Testis (tissue), 2 donors: ENCODE measurements around the gene ARHGAP22.

Source experiments
- POLR2A ChIP-seq: fragments of 450-650 bp; IDR thresholded peaks from one replicate; pipeline ENCODE4 v1.6.1; 2017; ENCODE audit warnings: antibody characterized with exemption, mild to moderate bottlenecking, moderate library complexity
- TF ChIP-seq, protein P1 (sequence below), 3 experiments: fragments of 450-650 bp in 2 of 3; fragments of 200-600 bp in 1 of 3; sonication (generic) in 1 of 3; IDR thresholded peaks; one replicate each; pipeline ENCODE4 v1.5.1; 2016 to 2019; ENCODE audit warnings: antibody characterized with exemption in 3 of 3, mild to moderate bottlenecking in 2 of 3, moderate library complexity in 1 of 3

DNA sequence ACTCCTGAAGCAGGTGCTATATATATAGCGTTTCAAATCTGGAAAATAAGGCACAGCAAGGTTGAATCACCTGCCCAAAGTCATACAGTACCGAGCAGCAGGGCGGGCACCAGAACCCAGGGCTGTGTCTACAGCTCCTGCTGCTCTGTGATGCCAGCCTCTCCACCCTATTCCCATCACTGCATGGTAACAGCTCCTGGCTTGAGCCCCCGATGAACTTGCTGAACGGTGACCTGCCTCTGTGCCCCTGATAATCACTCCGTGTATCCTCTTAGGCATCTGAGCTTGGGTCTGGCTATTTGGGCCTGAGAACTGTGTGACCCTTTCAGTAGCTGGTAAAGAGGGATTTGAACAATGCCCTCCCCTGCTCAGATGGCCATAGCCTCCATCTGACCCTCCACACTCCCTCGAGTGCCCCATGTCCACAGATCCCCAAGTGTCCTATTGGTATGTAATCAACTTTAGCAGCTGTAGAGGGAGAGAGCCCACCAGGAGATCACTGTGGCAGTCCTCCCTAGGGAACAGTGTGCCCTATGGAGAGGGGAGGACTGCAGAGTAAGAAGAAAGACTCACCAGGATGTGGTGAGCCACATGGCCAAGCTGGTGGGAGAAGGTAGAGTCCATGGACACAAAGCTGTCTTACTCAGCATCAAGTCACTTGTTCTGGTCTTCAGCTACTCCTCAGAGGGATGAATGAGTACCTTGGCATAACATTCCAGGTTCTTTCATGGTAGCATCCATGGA, 1.1 kb upstream of the ARHGAP22 start:
- TF ChIP-seq, protein P1, sequence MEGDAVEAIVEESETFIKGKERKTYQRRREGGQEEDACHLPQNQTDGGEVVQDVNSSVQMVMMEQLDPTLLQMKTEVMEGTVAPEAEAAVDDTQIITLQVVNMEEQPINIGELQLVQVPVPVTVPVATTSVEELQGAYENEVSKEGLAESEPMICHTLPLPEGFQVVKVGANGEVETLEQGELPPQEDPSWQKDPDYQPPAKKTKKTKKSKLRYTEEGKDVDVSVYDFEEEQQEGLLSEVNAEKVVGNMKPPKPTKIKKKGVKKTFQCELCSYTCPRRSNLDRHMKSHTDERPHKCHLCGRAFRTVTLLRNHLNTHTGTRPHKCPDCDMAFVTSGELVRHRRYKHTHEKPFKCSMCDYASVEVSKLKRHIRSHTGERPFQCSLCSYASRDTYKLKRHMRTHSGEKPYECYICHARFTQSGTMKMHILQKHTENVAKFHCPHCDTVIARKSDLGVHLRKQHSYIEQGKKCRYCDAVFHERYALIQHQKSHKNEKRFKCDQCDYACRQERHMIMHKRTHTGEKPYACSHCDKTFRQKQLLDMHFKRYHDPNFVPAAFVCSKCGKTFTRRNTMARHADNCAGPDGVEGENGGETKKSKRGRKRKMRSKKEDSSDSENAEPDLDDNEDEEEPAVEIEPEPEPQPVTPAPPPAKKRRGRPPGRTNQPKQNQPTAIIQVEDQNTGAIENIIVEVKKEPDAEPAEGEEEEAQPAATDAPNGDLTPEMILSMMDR (IDR thresholded peaks at IDR 0.05) = no peak
- TF ChIP-seq POLR2A = no peak
